Neural cell (in vitro differentiated cells): ENCODE results near the gene CNIH3. TPM values are rescaled to one million over a fixed set of nuclear protein-coding genes. Genes with fewer than 3 reads are reported as not detected.

Experiments used
- H2AFZ ChIP-seq: fragments of 200-600, 300-800 bp; sonication (generic), shearing (Covaris generic); 2 replicates; pipeline ENCODE4 v1.6.0; 2014; ENCODE audit warnings: low read depth, mild to moderate bottlenecking, antibody characterized with exemption, low read length, moderate library complexity
- H3F3A ChIP-seq: fragments of 200-600 bp; shearing (Covaris generic); 2 replicates; pipeline ENCODE4 v1.6.1; 2016; ENCODE audit warnings: mild to moderate bottlenecking, moderate library complexity, mixed read lengths, antibody characterized with exemption, low read length; ENCODE audit not compliant: insufficient read depth, poor library complexity, severe bottlenecking
- H3K27ac ChIP-seq: fragments of 200-600, 300-800 bp; sonication (generic), shearing (Covaris generic); 2 replicates; pipeline ENCODE4 v1.5.1; 2014; ENCODE audit warnings: mild to moderate bottlenecking, low read length, moderate library complexity
- H3K27me3 ChIP-seq: fragments of 300-800, 200-600 bp; sonication (generic), shearing (Covaris generic); 2 replicates; pipeline ENCODE4 v1.6.0; 2014; ENCODE audit warnings: mild to moderate bottlenecking, low read depth, low read length, moderate library complexity; ENCODE audit not compliant: insufficient read depth
- H3K36me3 ChIP-seq: fragments of 300-800, 200-600 bp; sonication (generic), shearing (Covaris generic); 2 replicates; pipeline ENCODE4 v1.5.1; 2014; ENCODE audit warnings: mild to moderate bottlenecking, antibody characterized with exemption, low read length, moderate library complexity; ENCODE audit not compliant: insufficient read depth
- H3K4me2 ChIP-seq: fragments of 300-800, 200-600 bp; sonication (generic), shearing (Covaris generic); 2 replicates; pipeline ENCODE4 v1.6.0; 2014; ENCODE audit warnings: mild to moderate bottlenecking, low read length
- H3K4me3 ChIP-seq: fragments of 300-800, 200-600 bp; sonication (generic), shearing (Covaris generic); 2 replicates; pipeline ENCODE4 v1.5.1; 2014; ENCODE audit warnings: mild to moderate bottlenecking, low read length, moderate library complexity
- H3K79me2 ChIP-seq: fragments of 200-600 bp; shearing (Covaris generic); replicated peaks from 2 replicates; pipeline ENCODE4 v1.6.0; 2014; ENCODE audit warnings: mild to moderate bottlenecking, low read length, moderate library complexity; ENCODE audit not compliant: insufficient read depth
- H3K9ac ChIP-seq: fragments of 300-800, 200-600 bp; sonication (generic), shearing (Covaris generic); 2 replicates; pipeline ENCODE4 v1.6.1; 2016; ENCODE audit warnings: mild to moderate bottlenecking, low read length, mixed read lengths
- H3K9me2 ChIP-seq: fragments of 200-600 bp; shearing (Covaris generic); 2 replicates; pipeline ENCODE4 v1.6.1; 2016; ENCODE audit warnings: mild to moderate bottlenecking, low read length, mixed read lengths; ENCODE audit not compliant: insufficient read depth
- H3K9me3 ChIP-seq: fragments of 200-600, 300-800 bp; sonication (generic), shearing (Covaris generic); 2 replicates; pipeline ENCODE4 v1.6.1; 2016; ENCODE audit warnings: mild to moderate bottlenecking, mixed run types, low read length, moderate library complexity, mixed read lengths
- H4K20me1 ChIP-seq: fragments of 200-600 bp; shearing (Covaris generic); 2 replicates; pipeline ENCODE4 v1.6.1; 2016; ENCODE audit warnings: mild to moderate bottlenecking, mixed run types; ENCODE audit not compliant: insufficient read depth
- EP300 ChIP-seq: fragments of 450-650 bp; conservative IDR thresholded peaks from 2 replicates; pipeline ENCODE4 v1.6.1; 2014; ENCODE audit warnings: antibody characterized with exemption, mild to moderate bottlenecking, moderate library complexity; ENCODE audit not compliant: poor library complexity, severe bottlenecking
- EZH2 ChIP-seq: fragments of 200-600, 300-800 bp; shearing (Covaris generic), sonication (generic); IDR thresholded peaks from 2 replicates; pipeline ENCODE4 v1.6.1; 2014; ENCODE audit warnings: antibody characterized with exemption, low read length, borderline replicate concordance, mild to moderate bottlenecking; ENCODE audit not compliant: insufficient read depth, poor library complexity, severe bottlenecking
- MXI1 ChIP-seq: fragments of 450-650 bp; conservative IDR thresholded peaks from 2 replicates; pipeline ENCODE4 v1.6.1; 2014; ENCODE audit warnings: antibody characterized with exemption, mild to moderate bottlenecking; ENCODE audit not compliant: poor library complexity, severe bottlenecking
- POLR2AphosphoS5 ChIP-seq: IDR thresholded peaks from 2 replicates; pipeline ENCODE4 v1.6.1; 2012
- RAD21 ChIP-seq: fragments of 450-650 bp; conservative IDR thresholded peaks from 2 replicates; pipeline ENCODE4 v1.6.1; 2014; ENCODE audit warnings: antibody characterized with exemption, mild to moderate bottlenecking, moderate library complexity
- SMC3 ChIP-seq: fragments of 450-650 bp; conservative IDR thresholded peaks from 2 replicates; pipeline ENCODE4 v1.6.1; 2014; ENCODE audit warnings: antibody characterized with exemption, mild to moderate bottlenecking, moderate library complexity; ENCODE audit not compliant: poor library complexity
- TAF1 ChIP-seq: IDR thresholded peaks from 2 replicates; pipeline ENCODE4 v1.6.1; 2012; ENCODE audit warnings: low read depth
- polyA plus RNA-seq: library from polyadenylated mRNA; depleted of rRNA; stranded (reverse); fragments of >200 nt; gene quantifications from 2 replicates; pipeline ENCODE4 v1.2.3, GENCODE V29; 2014
- TF ChIP-seq, protein P1 (sequence below): fragments of 450-650 bp; IDR thresholded peaks from 2 replicates; pipeline ENCODE4 v1.5.1; 2014; ENCODE audit warnings: antibody characterized with exemption, mild to moderate bottlenecking, moderate library complexity; ENCODE audit not compliant: poor library complexity, severe bottlenecking
- TF ChIP-seq, protein P2 (sequence below): IDR thresholded peaks from 2 replicates; pipeline ENCODE4 v1.6.1; 2012; ENCODE audit warnings: borderline replicate concordance

Gene CNIH3
- polyA plus RNA-seq, 1 donor from 2014 or later, result 9.3 TPM

DNA sequence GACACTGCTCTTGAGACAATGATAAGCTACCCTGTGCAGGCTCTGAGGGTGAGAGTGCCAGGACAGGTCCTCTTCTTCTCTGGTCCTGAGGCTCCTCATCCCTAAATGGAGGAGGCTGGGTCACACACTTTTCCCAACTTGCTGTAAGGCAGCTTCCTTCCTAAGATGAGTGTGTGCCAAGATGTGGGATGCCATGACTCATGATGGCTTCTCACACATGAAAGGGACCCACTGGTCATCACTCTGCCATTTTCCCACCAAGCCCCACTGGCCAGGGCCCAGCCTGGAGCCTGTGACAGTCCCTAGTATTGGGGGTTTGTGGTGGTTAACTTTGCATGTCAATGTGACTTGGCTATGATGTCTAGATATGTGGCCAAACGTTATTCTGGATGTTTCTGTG is 54.4 kb downstream of the CNIH3 start:
- H3F3A ChIP-seq, result no peaks in the 10 kb centered on the region
- no peak overlapping the region for H3K27ac ChIP-seq
- no peaks in the 10 kb centered on the region for H4K20me1 ChIP-seq
- H3K27me3 ChIP-seq, result no peaks in the 10 kb centered on the region
- no peaks in the 10 kb centered on the region for H3K9me2 ChIP-seq
- H3K4me2 ChIP-seq, result no peak overlapping the region
- TF ChIP-seq EP300 (no peak), EZH2 (no peak), RAD21 (no peak), SMC3 (no peak), POLR2AphosphoS5 (no peak), TAF1 (no peak), MXI1 (no peak)
- TF ChIP-seq, protein P1, sequence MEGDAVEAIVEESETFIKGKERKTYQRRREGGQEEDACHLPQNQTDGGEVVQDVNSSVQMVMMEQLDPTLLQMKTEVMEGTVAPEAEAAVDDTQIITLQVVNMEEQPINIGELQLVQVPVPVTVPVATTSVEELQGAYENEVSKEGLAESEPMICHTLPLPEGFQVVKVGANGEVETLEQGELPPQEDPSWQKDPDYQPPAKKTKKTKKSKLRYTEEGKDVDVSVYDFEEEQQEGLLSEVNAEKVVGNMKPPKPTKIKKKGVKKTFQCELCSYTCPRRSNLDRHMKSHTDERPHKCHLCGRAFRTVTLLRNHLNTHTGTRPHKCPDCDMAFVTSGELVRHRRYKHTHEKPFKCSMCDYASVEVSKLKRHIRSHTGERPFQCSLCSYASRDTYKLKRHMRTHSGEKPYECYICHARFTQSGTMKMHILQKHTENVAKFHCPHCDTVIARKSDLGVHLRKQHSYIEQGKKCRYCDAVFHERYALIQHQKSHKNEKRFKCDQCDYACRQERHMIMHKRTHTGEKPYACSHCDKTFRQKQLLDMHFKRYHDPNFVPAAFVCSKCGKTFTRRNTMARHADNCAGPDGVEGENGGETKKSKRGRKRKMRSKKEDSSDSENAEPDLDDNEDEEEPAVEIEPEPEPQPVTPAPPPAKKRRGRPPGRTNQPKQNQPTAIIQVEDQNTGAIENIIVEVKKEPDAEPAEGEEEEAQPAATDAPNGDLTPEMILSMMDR, result no peak
- TF ChIP-seq, protein P2, sequence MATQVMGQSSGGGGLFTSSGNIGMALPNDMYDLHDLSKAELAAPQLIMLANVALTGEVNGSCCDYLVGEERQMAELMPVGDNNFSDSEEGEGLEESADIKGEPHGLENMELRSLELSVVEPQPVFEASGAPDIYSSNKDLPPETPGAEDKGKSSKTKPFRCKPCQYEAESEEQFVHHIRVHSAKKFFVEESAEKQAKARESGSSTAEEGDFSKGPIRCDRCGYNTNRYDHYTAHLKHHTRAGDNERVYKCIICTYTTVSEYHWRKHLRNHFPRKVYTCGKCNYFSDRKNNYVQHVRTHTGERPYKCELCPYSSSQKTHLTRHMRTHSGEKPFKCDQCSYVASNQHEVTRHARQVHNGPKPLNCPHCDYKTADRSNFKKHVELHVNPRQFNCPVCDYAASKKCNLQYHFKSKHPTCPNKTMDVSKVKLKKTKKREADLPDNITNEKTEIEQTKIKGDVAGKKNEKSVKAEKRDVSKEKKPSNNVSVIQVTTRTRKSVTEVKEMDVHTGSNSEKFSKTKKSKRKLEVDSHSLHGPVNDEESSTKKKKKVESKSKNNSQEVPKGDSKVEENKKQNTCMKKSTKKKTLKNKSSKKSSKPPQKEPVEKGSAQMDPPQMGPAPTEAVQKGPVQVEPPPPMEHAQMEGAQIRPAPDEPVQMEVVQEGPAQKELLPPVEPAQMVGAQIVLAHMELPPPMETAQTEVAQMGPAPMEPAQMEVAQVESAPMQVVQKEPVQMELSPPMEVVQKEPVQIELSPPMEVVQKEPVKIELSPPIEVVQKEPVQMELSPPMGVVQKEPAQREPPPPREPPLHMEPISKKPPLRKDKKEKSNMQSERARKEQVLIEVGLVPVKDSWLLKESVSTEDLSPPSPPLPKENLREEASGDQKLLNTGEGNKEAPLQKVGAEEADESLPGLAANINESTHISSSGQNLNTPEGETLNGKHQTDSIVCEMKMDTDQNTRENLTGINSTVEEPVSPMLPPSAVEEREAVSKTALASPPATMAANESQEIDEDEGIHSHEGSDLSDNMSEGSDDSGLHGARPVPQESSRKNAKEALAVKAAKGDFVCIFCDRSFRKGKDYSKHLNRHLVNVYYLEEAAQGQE, result no peak
- H3K36me3 ChIP-seq, result no peaks in the 10 kb centered on the region
- no peak overlapping the region for H3K9ac ChIP-seq
- no peak overlapping the region for H2AFZ ChIP-seq
- no peaks in the 10 kb centered on the region for H3K79me2 ChIP-seq
- H3K9me3 ChIP-seq, result no peaks in the 10 kb centered on the region
- no peak overlapping the region for H3K4me3 ChIP-seq

DNA sequence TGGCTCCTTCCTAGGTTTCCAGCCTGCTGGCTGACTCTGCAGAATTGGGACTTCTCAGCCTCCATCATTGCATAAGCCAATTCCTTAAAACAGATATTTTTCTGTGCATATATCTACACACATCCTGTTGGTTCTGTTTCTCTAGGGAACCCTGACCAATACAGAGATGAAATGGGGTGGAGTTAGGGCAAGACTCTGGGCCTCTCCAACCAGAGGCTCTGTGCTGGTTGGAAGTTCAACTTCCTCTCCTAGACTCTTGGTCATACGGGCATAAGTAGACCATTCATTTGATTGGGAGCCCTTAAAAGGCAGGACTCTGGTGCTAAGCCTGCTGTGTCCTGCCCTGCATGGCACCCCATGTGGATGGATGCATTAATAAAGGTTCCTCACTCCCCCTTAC is 55.0 kb downstream of the CNIH3 start:
- Histone ChIP-seq H3K9me3 (no peaks in the 10 kb centered on the region), H3K4me3 (no peak overlapping the region), H3K4me2 (no peak overlapping the region), H3K27ac (no peak overlapping the region), H3F3A (no peaks in the 10 kb centered on the region), H3K79me2 (no peaks in the 10 kb centered on the region), H4K20me1 (no peaks in the 10 kb centered on the region), H2AFZ (no peak overlapping the region), H3K9ac (no peak overlapping the region), H3K9me2 (no peaks in the 10 kb centered on the region), H3K36me3 (no peaks in the 10 kb centered on the region), H3K27me3 (no peaks in the 10 kb centered on the region)
- TF ChIP-seq, protein P2, result no peak
- no peak for TF ChIP-seq EP300
- TF ChIP-seq SMC3, result no peak
- no peak for TF ChIP-seq TAF1
- no peak for TF ChIP-seq POLR2AphosphoS5
- no peak for TF ChIP-seq MXI1
- TF ChIP-seq RAD21, result no peak
- TF ChIP-seq, protein P1, result no peak
- no peak for TF ChIP-seq EZH2
